Measurements from ENCODE around the gene RBM33. TPM values are rescaled to one million over a fixed set of nuclear protein-coding genes. Genes with fewer than 3 reads are reported as not detected.
A peak's percentile ranks its signal among the peaks of the same experiment; 100 is the strongest.

The RBM33 gene
- total and polyA plus RNA-seq, 2 of the 13 experiments (the other 11 are each of a cell fraction or from before 2014, with no cell fraction given): 12.4 to 28.9 TPM

GRCh38 chr7:155682484-155682883 is 38.0 kb downstream of the RBM33 start (continued):
- no peak for TF ChIP-seq ZNF142 (CRISPR knock-in tag; IDR thresholded peaks at IDR 0.05)
- no peak; the same call in 1 of the 2 replicates for TF ChIP-seq EHMT2 (IDR thresholded peaks at IDR 0.05; ENCODE audit: borderline replicate concordance, low read depth, low read length)
- TF ChIP-seq ZNF629 (CRISPR knock-in tag; conservative IDR thresholded peaks at IDR 0.05): peak; percentile 56
- no peak for TF ChIP-seq SRSF4 (IDR thresholded peaks at IDR 0.05; ENCODE audit: low read depth, low read length, poor library complexity, severe bottlenecking)
- 0 out of 2 replicates have a peak, but pooled peaks have one; percentile 71 for TF ChIP-seq CBX5 (CRISPR knock-in tag; IDR thresholded peaks at IDR 0.05; ENCODE audit: borderline replicate concordance)
- TF ChIP-seq GRHL1 (CRISPR knock-in tag; conservative IDR thresholded peaks at IDR 0.05): no peak
- TF ChIP-seq SRF (IDR thresholded peaks at IDR 0.05; ENCODE audit: low read depth, low read length): no peak
- TF ChIP-seq MAFK (conservative IDR thresholded peaks at IDR 0.05 in 1 of 2, IDR thresholded peaks at IDR 0.05 in 1 of 2; ENCODE audit: low read length in 2 of 2): 0 out of 4 replicates have a peak, but pooled peaks have one; percentile 8 to 26
- no peak for TF ChIP-seq ZNF501 (CRISPR knock-in tag; IDR thresholded peaks at IDR 0.05)
- TF ChIP-seq ZNF749 (CRISPR knock-in tag; IDR thresholded peaks at IDR 0.05; ENCODE audit: borderline replicate concordance): no peak
- TF ChIP-seq, protein P1, sequence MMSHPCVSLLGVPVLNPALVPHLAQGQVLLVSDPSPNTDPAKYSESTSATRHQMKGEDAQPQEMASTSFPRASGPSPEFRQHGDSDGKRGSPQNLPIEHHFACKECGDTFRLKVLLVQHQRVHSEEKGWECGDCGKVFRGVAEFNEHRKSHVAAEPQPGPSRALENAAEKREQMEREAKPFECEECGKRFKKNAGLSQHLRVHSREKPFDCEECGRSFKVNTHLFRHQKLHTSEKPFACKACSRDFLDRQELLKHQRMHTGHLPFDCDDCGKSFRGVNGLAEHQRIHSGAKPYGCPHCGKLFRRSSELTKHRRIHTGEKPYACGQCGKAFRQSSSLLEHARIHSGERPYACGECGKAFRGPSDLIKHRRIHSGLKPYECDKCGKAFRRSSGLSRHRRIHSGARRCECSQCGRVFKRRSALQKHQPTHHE (CRISPR knock-in tag; IDR thresholded peaks at IDR 0.05; ENCODE audit: borderline replicate concordance): no peak
- no peak for TF ChIP-seq MED13 (CRISPR knock-in tag; IDR thresholded peaks at IDR 0.05)
- no peak; the same call in 1 of the 2 replicates for TF ChIP-seq GMEB1 (CRISPR knock-in tag; IDR thresholded peaks at IDR 0.05; ENCODE audit: borderline replicate concordance)
- 0 out of 2 replicates have a peak, but pooled peaks have one; percentile 23 for TF ChIP-seq BORCS8-MEF2B (CRISPR knock-in tag; IDR thresholded peaks at IDR 0.05)
- TF ChIP-seq ATF5 (CRISPR knock-in tag; IDR thresholded peaks at IDR 0.05; ENCODE audit: low read depth): no peak
- TF ChIP-seq HDAC1 (CRISPR knock-in tag; IDR thresholded peaks at IDR 0.05): peak; percentile 83
- no peak for TF ChIP-seq ZNF605 (CRISPR knock-in tag; IDR thresholded peaks at IDR 0.05)
- TF ChIP-seq SIN3B (IDR thresholded peaks at IDR 0.05; ENCODE audit: low read length): no peak
- no peak; the same call in 1 of the 2 replicates for TF ChIP-seq GABPB1 (CRISPR knock-in tag; IDR thresholded peaks at IDR 0.05)
